NCI-H774 (cell line): ENCODE measurements around the gene LRRC8D.
A peak's percentile ranks its signal among the peaks of the same experiment; 100 is the strongest.
"Not testable (repeated sequence)": the region's sequence is repeated elsewhere in the genome, so short reads cannot be mapped to it uniquely, and the experiment has no call there.

Source experiments
- DNase-seq: peaks from one replicate; lab custom pipeline; 2025; lab: John Stamatoyannopoulos, UW

Gene LRRC8D

DNA sequence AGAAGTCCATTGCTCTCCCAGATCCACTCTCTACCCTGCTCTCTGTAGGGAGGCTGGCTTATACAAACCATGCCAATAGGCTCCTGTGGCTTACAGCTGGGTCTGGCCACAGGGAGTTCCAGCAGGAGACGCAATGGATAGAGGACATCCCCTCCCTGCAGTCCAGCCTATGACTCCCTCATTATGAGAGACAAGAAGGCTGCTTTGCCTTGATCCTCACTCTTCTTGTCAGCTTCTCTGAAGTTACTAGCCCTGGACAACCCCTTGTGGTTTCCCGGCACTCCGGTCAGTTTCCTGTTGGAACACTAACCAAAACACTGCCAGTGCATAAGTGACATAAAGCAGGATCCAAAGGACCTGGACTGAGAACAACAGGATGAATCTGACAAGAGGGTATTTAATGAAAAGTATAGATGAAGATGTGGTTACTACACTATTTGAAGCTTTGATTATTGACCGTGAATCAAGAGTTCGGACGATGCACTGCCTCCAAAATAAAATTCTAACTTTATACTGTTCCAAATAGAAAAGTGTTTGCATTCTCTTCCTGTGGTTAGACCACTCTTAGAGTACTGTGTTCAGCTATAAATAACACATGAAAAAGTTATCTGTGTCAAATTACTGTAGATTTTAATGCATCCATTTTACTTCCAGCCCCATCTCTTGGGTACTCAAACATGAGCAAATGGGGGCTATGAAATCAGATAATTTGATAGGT lies 141.4 kb downstream of the LRRC8D start:
- no peak for DNase-seq

DNA sequence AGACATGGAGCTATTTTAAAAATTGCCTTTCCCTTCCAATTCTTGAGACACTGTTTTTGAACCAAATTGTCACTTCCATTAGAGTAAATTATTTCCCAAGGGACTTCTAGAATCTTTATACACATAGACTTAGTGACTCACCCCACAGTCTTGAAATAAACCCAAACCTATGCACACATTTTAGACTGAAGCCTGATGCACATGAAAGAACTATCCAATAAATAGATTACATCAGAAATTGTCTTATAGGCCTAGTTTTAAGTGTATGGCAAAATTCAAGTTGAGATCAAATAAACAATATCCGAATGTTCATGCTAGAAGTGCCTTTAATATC lies 141.9 kb downstream of the LRRC8D start:
- DNase-seq = no peak

DNA sequence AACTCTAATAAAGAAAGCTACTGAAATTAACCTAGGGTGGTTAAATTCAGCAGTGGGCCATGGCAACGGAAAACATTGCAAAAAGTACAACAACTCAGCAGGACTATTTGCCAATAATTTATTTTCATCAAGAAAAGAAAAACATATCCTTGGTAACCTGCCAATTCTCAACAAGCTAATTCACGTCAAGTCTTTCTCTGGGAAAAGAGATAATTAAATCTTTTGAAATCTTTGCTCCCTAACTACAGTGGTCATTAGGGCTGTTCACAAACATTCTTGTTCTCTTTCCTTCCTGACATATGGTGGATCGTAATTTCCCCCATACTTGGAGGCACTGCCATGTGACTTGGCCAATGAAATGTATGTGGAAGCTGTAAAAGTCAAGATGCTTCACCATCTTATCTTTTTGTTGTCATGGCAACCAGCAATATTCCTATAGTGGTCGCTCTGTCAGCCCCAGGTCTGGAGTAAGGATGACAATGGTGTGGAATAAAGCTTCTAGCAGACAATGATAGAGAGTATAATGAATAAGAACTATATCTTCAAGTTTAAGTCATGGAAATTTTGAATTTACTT lies 144.4 kb downstream of the LRRC8D start:
- no peak for DNase-seq

DNA sequence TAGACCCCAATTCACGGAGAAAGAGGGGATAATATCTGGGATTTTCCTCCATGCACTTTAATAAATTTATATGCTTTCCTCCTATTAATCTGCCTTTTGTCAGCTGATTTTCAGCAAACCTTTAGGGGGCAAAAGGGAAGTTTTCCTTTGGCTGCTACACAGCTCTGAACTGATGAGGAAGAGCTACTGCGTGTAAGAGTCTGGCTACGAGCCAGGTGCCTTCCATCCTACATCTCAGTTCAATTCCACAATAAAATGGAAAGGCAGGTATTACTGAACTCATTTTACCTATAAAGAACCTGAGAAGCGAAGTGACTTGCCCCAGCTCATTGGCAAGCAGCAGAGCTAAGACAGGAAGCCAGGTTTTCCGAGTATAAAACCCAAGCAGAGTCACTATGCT lies 145.8 kb downstream of the LRRC8D start:
- no peak for DNase-seq

DNA sequence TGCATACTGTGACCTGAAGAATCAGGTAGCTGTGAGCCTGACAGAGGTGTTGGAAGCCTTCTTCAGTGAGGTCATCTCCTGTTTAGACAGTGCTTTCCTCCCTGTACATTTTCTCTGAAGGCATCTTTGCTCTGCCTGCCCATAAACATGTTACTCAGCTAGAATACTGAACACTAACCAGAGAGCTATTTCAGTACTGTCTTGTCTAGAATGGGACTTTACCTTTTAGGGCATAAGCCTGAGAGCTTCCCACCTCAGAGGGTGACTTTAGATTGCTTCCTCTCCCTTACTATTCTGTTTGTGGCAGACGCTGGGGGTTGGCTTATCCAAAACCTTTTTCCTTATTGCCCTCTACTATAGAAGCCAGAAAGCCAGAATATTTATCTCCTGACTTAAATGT lies 150.8 kb downstream of the LRRC8D start:
- DNase-seq = no peak

DNA sequence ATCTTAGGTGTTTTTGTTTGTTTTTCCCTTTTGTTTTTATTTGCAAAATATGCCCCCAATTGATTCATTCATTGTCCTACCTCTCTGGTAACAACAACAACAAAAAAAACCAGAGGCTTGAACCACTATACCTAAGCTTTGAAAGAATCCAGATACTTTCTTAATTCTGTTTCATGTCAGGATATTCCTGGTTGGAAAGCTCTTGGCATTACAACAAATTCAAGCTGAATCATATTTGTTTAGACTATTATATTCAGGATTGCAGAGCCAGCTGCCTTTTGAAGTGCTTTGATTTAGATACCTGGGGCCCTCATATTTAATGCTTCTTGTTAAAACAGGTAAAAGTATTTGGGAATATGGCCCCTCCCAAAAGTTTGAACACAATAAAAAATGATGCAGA lies 151.2 kb downstream of the LRRC8D start:
- no peak for DNase-seq

DNA sequence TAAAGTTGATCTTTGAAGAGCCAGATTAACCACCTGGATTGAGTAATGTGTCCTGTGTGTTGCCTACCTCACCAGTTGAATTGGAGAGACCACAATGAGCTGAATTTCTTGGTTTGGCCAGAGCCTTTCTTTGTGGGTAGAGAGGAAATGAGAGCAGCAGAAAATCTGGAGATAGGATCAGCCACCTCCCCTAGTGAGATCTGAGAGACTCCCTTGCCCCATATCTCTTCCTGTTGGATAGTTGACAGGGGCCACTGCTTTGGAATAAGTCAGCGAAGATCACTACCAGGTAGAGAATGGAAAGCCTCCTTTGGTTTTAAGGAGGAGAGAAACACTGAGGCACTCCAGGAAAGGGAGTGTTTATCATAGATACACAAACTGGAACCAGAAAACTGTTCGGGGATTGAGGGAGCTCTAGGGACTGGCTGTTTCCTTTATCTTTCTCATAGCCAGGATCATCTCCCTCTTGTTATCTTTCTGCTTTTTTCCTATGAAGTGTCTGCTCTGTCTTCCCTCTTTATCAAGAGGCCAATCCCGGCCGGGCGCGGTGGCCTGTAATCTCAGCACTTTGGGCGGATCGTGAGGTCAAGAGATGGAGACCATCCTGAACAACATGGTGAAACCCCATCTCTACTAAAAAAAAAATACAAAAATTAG lies 152.8 kb downstream of the LRRC8D start:
- DNase-seq = no peak

DNA sequence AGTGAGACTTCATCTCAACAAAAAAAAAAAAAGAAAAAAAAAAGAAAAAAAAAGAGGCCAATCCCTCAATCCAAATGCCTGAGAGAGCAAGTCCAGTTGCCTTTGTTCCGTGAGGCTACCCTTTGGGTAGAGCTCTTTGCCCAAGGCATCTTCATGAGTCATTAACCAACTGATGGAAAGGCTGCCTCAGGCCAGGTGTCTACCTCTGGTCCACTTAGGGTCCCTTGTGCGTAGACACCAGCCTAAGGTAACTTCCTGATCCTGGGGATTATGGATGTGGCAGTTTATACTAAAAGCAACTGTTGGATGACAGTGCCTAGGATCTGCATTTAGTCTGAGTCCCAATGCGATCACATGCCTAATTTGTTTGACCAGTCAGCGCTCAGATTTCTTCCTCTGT lies 153.4 kb downstream of the LRRC8D start:
- DNase-seq = no peak

DNA sequence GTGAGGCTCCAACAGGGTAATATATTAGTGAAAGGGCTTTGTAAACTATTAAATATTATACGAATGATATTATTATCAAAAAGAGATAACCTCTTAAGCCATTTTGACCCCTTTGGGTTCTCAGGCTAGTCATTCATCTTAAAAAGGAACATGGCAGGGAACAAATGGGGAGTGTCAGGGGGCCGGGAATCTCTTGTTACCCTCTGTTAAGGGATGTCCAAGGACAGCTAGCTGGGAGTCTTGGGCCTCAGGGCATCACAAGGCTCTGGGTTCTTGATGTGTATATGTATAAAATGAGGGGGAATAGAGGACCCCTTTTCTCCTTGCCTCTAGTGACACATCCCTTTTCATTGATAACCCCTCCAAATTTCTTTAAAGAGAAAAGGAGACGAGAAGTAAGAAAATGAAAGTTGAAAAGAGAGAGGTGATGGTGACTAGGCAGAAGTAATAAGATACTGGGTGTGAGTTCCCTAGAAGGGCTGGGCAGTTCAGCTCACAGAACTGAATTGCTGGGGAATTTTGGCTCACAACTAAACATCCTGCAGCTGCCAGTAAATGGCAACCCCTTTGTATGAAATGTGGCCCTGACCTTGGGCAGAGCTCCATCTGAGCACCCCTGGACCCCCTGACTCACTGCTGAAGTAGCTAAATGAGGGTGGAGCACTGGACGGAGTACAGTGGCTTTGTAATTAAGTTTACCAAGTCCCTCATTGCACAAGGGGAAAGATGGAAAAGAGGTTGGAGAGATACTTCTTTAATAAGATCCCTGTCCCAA lies 154.1 kb downstream of the LRRC8D start:
- DNase-seq = no peak

DNA sequence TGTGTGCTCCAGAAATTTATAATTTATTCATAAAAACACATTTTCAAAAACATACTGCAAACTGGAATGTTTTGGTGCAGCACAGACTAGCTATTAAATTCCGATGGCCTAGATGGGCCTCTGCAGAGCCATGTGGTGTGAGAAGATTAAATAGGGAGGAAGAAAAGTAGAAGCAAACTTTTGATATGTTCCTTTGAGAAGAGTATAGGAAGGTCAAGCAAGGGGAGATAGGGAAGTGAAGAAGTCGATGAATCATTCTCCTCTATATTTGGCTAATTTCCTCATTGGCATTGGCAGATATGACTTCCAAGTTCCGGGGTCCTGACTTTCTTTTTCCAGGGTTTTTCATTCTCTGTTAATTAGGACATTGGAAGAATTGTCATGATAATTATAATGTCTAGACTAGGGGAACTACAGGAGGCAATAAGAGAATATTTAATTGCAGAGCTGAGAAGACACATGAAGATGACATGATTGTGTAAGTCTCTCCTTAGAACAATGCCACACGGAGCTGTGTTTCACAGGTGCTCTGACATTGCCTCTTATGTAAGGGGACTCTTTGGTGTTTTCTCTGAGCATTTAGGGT lies 154.8 kb downstream of the LRRC8D start:
- DNase-seq = no peak

DNA sequence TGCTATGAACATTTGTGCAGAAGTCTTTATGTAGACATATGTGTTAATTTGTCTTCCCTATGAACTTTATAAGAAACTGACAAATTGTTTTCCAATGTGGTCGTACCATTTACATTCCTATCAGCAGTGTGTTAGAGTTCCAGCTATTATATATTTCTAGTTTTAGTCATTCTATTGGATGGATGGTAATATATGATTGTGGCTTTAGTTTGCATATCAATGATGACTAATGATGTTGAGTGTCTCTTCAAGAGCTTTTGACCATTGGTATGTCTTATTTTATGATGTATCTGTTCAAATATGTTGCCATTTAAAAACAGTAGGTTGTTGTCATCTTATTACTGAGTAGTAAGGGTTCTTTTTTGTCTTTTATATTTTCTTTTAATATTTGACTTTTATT lies 157.9 kb downstream of the LRRC8D start:
- no peak for DNase-seq

DNA sequence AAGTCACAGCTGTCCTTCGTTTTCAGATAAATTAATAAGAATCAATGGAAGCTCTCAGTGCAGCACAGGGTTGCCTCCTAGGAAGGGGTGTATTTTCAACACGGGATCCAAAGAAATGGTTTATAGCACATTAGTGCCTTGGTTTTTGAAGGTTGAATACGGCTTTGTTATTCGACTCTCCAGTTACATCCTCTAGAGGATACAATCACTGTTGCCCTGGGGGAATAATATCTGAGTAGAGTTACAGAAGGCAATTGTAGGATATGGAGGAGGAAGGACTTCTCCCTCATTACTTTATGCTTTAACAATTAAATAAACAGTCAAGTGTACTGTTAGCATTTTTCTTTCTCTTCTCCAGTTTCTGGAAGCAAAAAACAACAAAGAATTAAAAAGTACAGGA lies 159.8 kb downstream of the LRRC8D start:
- DNase-seq = no peak

DNA sequence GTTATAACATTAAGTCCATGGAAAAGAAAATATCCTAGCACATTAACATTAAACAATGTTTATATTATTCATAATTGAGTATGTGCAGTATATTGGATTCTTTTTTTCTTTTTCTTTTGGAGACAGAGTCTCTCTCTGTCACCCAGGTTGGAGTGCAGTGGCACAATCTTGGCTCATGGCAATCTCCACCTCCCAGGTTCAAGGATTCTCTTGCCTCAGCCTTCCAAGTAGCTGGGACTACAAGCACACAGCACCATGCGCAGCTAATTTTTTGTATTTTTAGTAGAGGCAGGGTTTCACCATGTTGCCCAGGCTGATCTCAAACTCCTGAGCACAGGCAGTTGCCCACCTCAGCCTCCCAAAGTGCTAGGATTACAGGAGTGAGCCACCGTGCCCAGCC lies 162.0 kb downstream of the LRRC8D start:
- not testable (repeated sequence) for DNase-seq

DNA sequence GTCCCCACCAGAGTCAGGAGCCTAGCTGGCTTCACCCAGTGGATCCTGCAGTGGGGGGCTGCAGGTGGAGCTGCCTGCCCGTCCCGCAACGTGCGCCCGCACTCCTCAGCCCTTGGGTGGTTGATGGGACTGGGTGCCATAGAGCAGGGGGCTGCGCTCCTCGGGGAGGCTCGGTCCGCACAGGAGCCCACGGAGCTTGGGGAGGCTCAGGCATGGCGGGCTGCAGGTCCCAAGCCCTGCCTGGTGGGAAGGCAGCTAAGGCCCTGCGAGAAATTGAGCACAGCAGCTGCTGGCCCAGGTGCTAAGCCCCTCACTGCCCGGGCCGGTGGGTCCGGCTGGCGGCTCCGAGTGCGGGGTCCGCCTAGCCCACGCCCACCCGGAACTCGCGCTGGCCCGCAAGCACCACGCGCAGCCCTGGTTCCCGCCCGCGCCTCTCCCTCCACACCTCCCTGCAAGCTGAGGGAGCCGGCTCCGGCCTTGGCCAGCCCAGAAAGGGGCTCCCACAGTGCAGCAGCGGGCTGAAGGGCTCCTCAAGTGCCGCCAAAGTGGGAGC lies 163.8 kb downstream of the LRRC8D start:
- DNase-seq = not testable (repeated sequence)

DNA sequence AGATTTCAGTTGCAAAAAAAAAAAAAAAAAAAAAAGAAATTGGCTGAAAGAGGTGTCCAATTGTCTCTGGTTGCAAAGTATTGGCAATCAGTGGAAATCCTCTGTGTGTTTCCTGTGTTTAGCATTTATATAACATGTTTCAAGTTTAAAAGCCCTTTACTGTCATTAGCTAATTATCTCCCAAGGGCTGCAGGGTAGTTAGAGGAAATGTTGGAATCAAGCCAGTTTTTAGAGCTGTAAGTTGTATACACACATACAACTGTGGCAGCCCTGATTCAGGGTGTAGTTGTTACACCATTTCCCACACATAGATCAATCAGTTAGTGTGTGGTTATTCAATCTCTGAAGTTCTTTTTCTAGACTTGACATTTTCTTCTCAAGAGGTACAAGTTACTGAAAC lies 165.2 kb downstream of the LRRC8D start:
- peak; percentile 37 for DNase-seq
